Measurements from ENCODE around the gene CADM2.

GRCh38 chr3:85182975-85183752 is 224.4 kb downstream of the CADM2 start:
- TF ChIP-seq POLR2A (IDR thresholded peaks at IDR 0.05; ENCODE audit: low read depth, low read length) (no peak), POLR2AphosphoS5 (IDR thresholded peaks at IDR 0.05; ENCODE audit: low read depth, low read length) (no peak), TAF1 (IDR thresholded peaks at IDR 0.05; ENCODE audit: borderline replicate concordance, low read depth, low read length) (no peak)

Measured in GM12892 (cell line).